Bronchial epithelial cell (primary cell): ENCODE results near the gene SULF2. TPM values are rescaled to one million over a fixed set of nuclear protein-coding genes. Genes with fewer than 3 reads are reported as not detected.

Experiments used
- DNase-seq: peaks from one replicate; pipeline ENCODE4 v3.0.0-alpha.2; 2010; ENCODE audit warnings: low read depth
- FAIRE-seq: peaks from 2 replicates; lab custom pipeline; 2011; peaks lifted over from hg19 to GRCh38; lab: Jason Lieb, UNC
- H3K27me3 ChIP-seq: 2 replicates; pipeline ENCODE4 v1.5.1; 2011; ENCODE audit warnings: low read length; ENCODE audit not compliant: control insufficient read depth, insufficient read depth
- H3K36me3 ChIP-seq: 2 replicates; pipeline ENCODE4 v1.5.1; 2011; ENCODE audit warnings: low read length; ENCODE audit not compliant: control insufficient read depth, insufficient read depth
- H3K4me3 ChIP-seq: 2 replicates; pipeline ENCODE4 v1.5.1; 2011; ENCODE audit warnings: mild to moderate bottlenecking, low read depth, low read length, control low read depth
- total RNA-seq: library from RNA; depleted of rRNA; stranded (reverse); fragments of >200 nt; gene quantifications from 2 replicates; pipeline ENCODE4 v1.2.1, GENCODE V29; 2014
- TF ChIP-seq, protein P1 (sequence below): IDR thresholded peaks from 2 replicates; pipeline ENCODE4 v1.5.1; 2011; ENCODE audit warnings: mild to moderate bottlenecking, moderate library complexity, low read length, control low read depth, inconsistent platforms; ENCODE audit not compliant: insufficient read depth, severe bottlenecking

SULF2 gene
- total RNA-seq, 1 donor from 2014 or later = 31.6 TPM

DNA sequence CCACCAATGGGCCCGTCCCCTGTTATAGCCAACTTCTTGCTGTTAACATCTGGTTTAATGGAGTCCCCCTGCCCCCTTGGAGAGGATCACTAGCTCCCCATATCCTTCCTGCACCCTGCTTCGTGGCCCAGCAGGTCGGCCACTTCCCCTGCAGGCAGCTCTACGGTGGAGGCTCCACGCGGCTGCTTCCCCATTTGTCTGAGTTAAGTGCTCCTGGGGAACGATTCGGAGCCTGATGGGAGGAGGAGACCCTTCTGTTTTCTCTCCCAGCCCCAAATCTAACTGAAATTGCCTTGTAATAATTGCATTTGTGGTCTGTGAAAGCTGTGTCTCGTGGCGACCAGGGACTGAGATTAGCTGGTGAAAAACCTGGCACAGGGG is 74.6 kb downstream of the SULF2 start:
- Histone ChIP-seq H3K36me3 (no peaks in the 10 kb centered on the region), H3K27me3 (no peaks in the 10 kb centered on the region), H3K4me3 (no peak overlapping the region)
- FAIRE-seq (no peak), DNase-seq (no peak)
- TF ChIP-seq, protein P1, sequence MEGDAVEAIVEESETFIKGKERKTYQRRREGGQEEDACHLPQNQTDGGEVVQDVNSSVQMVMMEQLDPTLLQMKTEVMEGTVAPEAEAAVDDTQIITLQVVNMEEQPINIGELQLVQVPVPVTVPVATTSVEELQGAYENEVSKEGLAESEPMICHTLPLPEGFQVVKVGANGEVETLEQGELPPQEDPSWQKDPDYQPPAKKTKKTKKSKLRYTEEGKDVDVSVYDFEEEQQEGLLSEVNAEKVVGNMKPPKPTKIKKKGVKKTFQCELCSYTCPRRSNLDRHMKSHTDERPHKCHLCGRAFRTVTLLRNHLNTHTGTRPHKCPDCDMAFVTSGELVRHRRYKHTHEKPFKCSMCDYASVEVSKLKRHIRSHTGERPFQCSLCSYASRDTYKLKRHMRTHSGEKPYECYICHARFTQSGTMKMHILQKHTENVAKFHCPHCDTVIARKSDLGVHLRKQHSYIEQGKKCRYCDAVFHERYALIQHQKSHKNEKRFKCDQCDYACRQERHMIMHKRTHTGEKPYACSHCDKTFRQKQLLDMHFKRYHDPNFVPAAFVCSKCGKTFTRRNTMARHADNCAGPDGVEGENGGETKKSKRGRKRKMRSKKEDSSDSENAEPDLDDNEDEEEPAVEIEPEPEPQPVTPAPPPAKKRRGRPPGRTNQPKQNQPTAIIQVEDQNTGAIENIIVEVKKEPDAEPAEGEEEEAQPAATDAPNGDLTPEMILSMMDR = no peak

DNA sequence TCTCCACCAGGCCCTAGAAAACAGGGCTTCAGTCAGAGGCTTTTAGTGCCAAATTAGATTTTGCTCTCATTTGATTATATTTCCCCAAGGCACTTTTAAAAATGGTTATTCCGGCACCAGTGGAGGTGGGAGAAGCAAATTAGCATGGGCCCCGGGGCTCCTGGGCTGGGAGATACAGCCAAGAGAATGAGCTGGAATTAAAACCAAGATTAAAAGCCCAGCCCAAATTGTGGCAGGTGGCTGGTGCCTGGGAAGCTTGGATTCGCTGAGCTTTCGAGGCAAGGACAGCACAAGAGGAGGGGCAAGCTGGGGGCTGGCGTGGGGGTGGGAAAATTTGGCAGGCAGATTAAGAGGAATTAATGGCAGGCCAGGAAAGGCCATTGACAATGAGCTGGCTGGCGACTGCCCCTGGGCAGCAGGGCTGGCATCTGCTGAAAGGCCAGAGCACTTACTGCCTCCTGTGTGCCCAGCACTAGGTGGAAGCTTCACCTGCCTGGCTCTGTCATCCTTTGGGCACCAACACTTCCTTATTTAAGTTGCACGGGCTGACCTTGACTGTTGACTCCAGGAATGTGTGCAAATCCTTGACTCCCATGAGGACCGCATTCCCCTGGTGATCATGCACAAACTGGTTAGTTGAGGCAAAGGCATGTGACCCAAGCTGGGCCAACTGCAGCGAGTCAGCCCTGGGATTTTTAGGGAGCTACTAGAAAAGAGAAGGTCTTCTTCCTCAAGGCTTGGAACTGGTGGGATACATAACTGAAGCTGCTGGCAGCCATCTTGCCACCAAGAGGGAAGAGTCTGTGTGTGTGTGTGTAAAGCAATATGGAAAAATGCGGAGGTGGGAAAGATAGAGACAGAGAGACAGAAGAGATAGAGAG is 76.1 kb downstream of the SULF2 start:
- DNase-seq = no peak
- Histone ChIP-seq H3K4me3 (no peak overlapping the region), H3K36me3 (no peaks in the 10 kb centered on the region), H3K27me3 (no peaks in the 10 kb centered on the region)
- TF ChIP-seq, protein P1 = no peak
- FAIRE-seq = no peak

DNA sequence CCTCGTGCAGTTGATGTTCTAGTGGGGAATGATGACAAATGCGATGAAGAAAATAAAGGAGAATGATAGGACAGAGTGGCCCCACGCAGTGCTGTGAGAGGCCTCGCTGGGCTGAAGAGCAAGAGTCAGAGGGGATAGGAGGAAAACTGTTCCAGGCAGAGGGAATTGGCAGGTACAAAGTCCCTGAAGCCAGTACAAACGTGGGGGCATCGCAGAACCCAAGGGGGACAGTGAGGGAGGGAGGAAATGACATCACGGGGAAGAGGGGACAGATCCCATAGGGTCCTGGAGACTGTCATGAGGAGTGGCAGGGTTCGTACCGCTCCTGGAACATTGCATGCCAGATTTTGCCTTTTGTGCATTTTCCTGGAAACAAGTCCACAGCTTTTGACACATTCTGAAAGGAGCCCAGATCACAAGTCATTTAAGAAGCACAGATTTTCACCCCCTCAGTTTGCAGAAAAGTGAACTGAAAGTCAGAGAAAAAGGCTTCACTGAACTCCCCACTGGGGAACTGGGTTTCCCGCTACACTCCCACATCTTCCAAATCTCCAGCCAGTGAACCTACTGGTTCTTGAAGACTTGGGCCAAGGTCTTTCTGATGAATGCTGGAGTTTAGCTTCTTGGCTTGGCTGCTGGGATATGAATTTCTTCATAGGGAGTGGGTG is 77.0 kb downstream of the SULF2 start:
- H3K27me3 ChIP-seq = no peaks in the 10 kb centered on the region
- H3K4me3 ChIP-seq = no peak overlapping the region
- DNase-seq = no peak
- TF ChIP-seq, protein P1 = no peak
- H3K36me3 ChIP-seq = no peaks in the 10 kb centered on the region
- no peak for FAIRE-seq

DNA sequence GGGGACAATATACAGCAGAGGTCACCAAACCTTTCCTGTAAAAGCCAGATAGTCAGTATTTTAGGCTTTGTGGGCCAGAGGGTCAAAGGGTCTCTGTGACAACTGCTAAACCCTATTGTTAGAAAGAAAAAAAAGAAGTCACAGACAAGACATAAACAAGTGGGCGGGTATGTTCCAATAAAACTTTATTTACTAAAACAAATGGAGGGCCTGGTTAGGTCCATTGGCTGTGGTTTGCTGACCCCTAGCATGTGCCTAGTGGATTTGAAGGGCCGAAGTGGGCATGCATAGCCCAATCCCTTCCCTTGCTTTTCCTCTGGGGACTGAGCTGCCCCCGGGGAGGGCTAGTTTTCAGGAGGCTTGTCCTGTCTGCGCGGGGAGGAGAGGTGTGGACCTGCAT is 78.9 kb downstream of the SULF2 start:
- H3K36me3 ChIP-seq = no peaks in the 10 kb centered on the region
- DNase-seq = no peak

DNA sequence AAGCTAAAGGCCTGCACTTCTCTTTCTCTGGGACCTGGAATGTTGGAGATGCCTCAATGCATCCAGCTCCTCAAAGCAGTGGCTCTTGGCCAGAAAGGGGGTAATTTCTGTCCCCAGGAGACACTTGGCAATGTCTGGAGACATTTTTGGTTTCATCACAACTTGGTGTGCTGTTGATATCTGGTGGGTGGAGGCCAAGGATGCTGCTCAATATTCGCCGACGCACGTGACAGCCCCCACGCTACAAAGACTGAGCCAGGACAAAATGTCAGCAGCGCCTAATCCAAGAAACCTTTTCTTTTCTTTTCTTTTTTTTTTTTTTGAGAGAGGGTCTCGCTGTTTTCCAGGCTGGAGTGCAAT is 79.8 kb downstream of the SULF2 start:
- FAIRE-seq = no peak
- no peak for DNase-seq
- TF ChIP-seq, protein P1 = no peak
- Histone ChIP-seq H3K36me3 (no peaks in the 10 kb centered on the region), H3K4me3 (no peak overlapping the region), H3K27me3 (no peaks in the 10 kb centered on the region)

More for the DNA sequence above, 78.9 kb downstream of the SULF2 start:
- no peaks in the 10 kb centered on the region for H3K27me3 ChIP-seq
- no peak overlapping the region for H3K4me3 ChIP-seq
- FAIRE-seq = no peak
- TF ChIP-seq, protein P1 = no peak
